ENCODE results near the gene CD300LD. TPM values are rescaled to one million over a fixed set of nuclear protein-coding genes. Genes with fewer than 3 reads are reported as not detected.

Gene CD300LD
- total RNA-seq, 1 donor from 2014 or later = not detected

DNA sequence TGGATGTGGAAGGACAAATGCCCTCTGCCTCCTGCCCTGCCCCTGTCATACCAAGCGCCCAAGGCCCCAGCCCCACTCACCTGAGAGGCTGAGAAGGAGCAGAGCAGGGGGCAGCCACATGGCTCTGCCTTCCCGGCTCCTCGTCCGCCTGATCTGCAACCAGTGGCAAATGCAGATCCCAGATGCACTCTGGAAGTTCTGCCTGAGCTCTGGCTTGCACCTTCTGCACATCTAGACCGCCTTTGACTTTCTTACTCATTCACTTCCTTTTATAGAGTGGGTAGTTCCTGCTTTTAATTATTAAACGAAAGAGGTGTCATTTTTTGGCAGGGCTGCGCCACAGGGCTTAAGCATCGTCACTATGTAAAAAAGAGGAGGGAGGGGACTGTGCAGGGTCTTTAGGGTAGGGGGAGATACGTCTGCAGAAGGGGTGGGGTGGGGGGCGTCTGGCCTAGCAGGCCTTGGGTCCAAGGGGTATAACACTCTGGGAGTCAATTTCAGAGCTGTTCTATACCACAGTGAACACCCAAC, 60.8 kb downstream of the CD300LD start, which contains the start of gene CD300LB:
Gene CD300LB (minus strand): TSS at position 245 of the 531 bp plus-strand sequence. CDS start 125 bp downstream, at position 120.
- Mint-ChIP-seq H3K4me3 (ENCODE audit: unreplicated experiment) (no peak within 1 kb of the TSS), H3K9me3 (ENCODE audit: unreplicated experiment) (peaks cover 5% of the 10 kb centered on the region), H3K36me3 (ENCODE audit: unreplicated experiment) (peaks cover 8% of the 10 kb centered on the region), H3K27ac (ENCODE audit: unreplicated experiment) (no peak within 1 kb of the TSS), H3K27me3 (ENCODE audit: unreplicated experiment) (peaks cover 5% of the 10 kb centered on the region), H3K4me1 (ENCODE audit: low read depth, unreplicated experiment) (no peaks in the 10 kb centered on the region)
- no peak for DNase-seq
- TF ChIP-seq, protein P1, sequence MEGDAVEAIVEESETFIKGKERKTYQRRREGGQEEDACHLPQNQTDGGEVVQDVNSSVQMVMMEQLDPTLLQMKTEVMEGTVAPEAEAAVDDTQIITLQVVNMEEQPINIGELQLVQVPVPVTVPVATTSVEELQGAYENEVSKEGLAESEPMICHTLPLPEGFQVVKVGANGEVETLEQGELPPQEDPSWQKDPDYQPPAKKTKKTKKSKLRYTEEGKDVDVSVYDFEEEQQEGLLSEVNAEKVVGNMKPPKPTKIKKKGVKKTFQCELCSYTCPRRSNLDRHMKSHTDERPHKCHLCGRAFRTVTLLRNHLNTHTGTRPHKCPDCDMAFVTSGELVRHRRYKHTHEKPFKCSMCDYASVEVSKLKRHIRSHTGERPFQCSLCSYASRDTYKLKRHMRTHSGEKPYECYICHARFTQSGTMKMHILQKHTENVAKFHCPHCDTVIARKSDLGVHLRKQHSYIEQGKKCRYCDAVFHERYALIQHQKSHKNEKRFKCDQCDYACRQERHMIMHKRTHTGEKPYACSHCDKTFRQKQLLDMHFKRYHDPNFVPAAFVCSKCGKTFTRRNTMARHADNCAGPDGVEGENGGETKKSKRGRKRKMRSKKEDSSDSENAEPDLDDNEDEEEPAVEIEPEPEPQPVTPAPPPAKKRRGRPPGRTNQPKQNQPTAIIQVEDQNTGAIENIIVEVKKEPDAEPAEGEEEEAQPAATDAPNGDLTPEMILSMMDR (IDR thresholded peaks at IDR 0.05; ENCODE audit: partially characterized antibody, unreplicated experiment) = no peak

DNA sequence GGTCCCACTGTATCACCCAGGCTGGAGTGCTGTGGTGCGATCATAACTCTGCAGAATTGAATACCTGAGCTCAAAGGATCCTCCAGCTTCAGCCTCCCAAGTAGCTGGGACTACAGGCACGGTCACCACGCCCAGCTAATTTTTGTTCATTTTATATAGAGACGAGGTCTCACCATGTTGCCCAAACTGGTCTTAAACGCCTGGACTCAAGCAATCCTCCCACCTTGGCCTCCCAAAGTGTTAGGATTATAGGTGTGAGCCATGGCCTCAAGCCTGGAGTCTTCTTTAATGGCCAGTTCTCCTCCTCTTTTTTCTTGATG, 61.3 kb downstream of the CD300LD start:
- DNase-seq = no peak
- TF ChIP-seq, protein P1 (IDR thresholded peaks at IDR 0.05; ENCODE audit: partially characterized antibody, unreplicated experiment) = no peak
- peaks cover 5% of the 10 kb centered on the region for H3K27me3 Mint-ChIP-seq (ENCODE audit: unreplicated experiment)
- no peak overlapping the region for H3K4me3 Mint-ChIP-seq (ENCODE audit: unreplicated experiment)
- H3K4me1 Mint-ChIP-seq (ENCODE audit: low read depth, unreplicated experiment) = no peaks in the 10 kb centered on the region
- no peak overlapping the region for H3K27ac Mint-ChIP-seq (ENCODE audit: unreplicated experiment)
- H3K9me3 Mint-ChIP-seq (ENCODE audit: unreplicated experiment) = peaks cover 5% of the 10 kb centered on the region
- peaks cover 13% of the 10 kb centered on the region for H3K36me3 Mint-ChIP-seq (ENCODE audit: unreplicated experiment)

Other genes starting within 250 kb of the CD300LD start
- 310 TPM for gene BTBD17, start 230.4 kb downstream of the CD300LD start, total RNA-seq (ENCODE audit: unreplicated experiment)
- gene GPR142, start 224.8 kb downstream of the CD300LD start, total RNA-seq (ENCODE audit: unreplicated experiment) = 20.7 TPM
- 93.3 TPM for gene GPRC5C, start 160.2 kb downstream of the CD300LD start, total RNA-seq (ENCODE audit: unreplicated experiment)
- gene CD300A, start 125.6 kb downstream of the CD300LD start, total RNA-seq (ENCODE audit: unreplicated experiment) = 0.25 TPM
- gene CD300LB, start 60.8 kb downstream of the CD300LD start, total RNA-seq (ENCODE audit: unreplicated experiment) = not detected
- not detected for gene CD300C, start 46.2 kb downstream of the CD300LD start, total RNA-seq (ENCODE audit: unreplicated experiment)
- gene CD300H, start 24.8 kb downstream of the CD300LD start, total RNA-seq (ENCODE audit: unreplicated experiment) = not detected
- not detected for gene CD300E, start 31.5 kb upstream of the CD300LD start, total RNA-seq (ENCODE audit: unreplicated experiment)
- not detected for gene CD300LF, start 120.6 kb upstream of the CD300LD start, total RNA-seq (ENCODE audit: unreplicated experiment)
- 2.1 TPM for gene RAB37, start 145.0 kb upstream of the CD300LD start, total RNA-seq (ENCODE audit: unreplicated experiment)
- 26.9 TPM for gene NHERF1, start 156.3 kb upstream of the CD300LD start, total RNA-seq (ENCODE audit: unreplicated experiment)
- gene NAT9, start 184.1 kb upstream of the CD300LD start, total RNA-seq (ENCODE audit: unreplicated experiment) = 67.8 TPM